A673 (cell line): ENCODE measurements around the gene PPM1D.

ENCODE experiments used
- CTCF ChIP-seq: fragments of 300-800, 200-600 bp; sonication (generic); conservative IDR thresholded peaks from 2 replicates; pipeline ENCODE4 v1.5.1; 2017; ENCODE audit warnings: low read depth, mild to moderate bottlenecking, antibody characterized with exemption, low read length, moderate library complexity, mixed read lengths
- EZH2 ChIP-seq: fragments of 200-600 bp; sonication (generic); IDR thresholded peaks from 2 replicates; pipeline ENCODE4 v1.6.1; 2017; ENCODE audit warnings: borderline replicate concordance, low read depth, mild to moderate bottlenecking, mixed read lengths, antibody characterized with exemption, low read length; ENCODE audit not compliant: poor library complexity, severe bottlenecking

- TF ChIP-seq CTCF (no peak), EZH2 (no peak)
Measured at GRCh38 chr17:60677308-60678117, 77.5 kb downstream of the PPM1D start, which contains the start of gene BCAS3.
